Activated CD4-positive, alpha-beta T cell treated with anti-CD3 and anti-CD28 coated beads, Interleukin-2, Interleukin-6, amounts not matched to agents 100 ng/mL and 50 ng/mL, durations not matched to agents 16 hours and 8 hours (primary cell): ENCODE data around the gene TIMM22.

Experiments used
- DNase-seq: peaks from one replicate; pipeline ENCODE4 v3.0.0-alpha.2; 2020

Gene TIMM22

DNA sequence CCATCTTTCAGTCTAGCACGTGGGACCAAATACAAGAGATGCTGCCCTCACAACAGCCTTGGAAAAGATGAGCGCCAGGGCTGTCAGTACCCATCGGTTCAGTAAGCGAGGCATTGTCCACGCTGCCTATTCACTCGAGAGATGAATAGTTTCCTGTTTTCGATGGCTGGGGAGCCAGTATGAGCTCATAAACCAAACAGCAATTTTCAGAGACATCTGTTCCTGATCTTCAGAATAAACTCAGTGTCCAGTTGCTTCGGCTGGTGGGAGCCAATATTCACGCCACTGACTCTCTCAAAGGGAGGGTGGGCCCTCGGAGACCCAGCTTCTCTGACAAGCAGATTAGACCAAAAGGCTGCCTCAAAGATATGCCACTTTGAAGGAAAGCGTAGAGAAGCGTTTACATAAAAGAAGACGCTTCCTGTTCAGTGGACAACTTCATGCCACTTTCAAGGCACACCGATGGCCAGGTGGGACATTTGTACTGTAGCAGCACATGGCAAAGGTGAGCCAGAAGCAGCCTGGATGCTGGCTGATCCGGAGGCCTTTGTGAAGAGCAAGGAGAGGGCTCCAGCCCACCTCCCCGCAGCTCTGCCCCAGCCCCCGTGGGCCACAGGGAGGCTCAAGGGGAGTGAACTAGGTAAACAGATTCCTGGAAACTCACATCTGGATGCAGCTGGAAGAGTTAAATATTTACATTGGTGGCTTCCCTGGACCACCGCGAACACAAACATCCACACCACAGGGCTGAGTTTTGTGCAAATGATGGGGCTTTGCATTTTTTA is 6.0 kb downstream of the TIMM22 start:
- DNase-seq = no peak

DNA sequence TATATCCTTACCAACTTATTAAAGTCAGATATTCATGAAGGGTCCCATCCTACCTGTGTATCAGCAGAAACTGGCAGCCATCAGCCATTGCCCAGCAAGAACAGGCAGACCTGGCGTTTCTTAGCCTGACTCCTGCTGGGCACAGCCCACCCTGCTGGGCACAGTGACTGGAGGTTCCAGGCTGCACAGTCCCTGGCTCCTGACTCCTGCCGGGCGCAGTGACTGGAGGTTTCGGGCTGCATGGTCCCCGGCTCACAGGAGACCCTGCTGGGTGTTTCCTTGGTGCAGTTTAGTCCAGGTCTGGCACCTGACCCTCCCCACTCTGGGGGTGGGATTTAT is 6.7 kb downstream of the TIMM22 start:
- DNase-seq = no peak

DNA sequence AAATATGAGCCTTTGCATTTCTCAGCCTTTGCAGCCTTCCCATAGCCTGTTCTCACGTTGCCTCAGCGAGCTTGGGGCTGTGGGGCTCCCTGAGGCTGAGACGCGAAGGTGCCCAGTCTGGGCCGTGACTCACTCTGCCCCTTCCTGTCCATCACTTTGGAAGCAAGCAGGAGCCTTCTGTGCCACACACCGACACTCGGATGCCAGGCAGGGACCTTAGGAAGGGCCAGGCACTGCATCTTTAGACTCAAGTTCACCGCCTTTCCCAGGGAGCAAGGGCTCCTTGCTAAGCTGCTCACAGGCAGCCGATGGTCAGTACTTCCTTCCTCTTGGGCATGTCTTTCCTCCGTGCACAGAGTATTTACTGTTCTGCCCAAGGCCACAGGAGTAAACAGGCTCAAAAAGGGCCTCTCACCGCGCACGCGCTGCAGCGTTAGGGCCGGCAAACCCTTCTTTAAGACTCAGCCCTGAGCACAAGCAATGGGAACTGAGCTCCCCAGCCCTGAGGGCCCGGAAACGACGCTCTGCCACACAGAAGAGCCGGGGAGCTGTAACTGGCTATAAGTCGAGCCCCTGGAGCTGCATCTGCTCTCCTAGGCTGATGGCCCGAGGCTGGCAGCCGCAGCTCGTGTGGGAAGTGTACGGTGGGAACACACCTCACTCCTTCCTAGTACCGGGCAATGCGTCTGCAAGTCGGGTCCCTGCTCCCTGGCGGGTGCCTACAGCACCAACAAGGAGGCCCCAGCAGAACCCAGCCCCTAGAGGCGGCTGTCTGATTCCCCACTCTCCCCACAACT is 7.2 kb downstream of the TIMM22 start:
- DNase-seq = no peak

DNA sequence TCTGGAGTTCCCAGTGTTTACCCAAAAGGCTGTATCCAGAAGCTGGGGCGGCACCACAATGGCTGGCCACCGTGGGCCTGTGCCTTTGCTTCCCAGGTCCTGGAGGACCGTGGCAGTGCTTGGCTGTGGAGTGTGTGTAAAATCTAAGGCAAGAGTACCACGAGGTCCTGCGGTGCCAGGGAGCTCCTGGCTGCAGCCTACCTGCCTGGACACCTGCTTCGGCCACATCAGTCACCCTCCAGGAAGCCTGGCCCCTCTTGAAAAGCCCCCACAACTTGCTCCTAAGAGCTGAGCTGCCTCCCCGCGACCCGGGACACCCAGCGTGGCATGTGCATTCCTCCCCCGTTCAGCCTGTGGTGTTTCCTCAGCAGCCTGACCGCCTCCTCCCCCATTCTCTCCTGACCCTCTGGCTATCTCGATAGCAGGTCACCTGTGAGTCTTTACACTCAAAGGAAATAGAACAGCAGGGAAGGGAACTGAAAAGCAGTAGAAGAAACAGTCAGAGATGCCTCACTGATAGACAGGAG is 7.9 kb downstream of the TIMM22 start:
- DNase-seq = no peak

DNA sequence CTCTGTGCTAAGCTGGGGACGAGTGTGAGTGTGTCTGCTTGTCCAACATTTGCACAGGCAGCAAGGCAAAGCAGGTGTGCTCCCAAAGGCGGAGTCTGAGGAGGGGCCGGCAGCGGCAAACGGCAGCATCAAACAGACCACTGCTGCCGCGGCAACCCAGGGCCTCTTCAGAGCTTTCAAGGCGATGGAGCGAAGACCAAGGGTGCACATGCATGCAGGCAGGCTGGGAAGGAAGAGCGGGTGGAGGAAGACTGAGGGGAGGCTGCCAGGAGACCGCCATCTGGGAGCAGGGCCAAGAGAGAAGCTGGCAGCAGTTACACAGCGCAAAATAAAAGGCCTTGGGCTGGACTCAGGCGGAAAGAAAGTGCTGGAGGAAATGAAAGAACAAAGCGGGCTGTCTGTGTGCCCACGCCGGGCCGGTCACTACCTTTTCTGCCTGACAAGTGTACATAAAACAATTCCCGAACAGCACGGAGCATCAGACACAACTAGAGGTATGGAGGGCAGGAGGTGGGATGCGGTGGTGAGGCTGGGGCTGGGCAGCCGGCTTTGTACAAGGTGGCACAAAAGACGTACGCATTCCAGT is 8.5 kb downstream of the TIMM22 start:
- DNase-seq = no peak

- no peak for DNase-seq
Measured at GRCh38 chr17:1006054-1006453, 9.1 kb downstream of the TIMM22 start.

DNA sequence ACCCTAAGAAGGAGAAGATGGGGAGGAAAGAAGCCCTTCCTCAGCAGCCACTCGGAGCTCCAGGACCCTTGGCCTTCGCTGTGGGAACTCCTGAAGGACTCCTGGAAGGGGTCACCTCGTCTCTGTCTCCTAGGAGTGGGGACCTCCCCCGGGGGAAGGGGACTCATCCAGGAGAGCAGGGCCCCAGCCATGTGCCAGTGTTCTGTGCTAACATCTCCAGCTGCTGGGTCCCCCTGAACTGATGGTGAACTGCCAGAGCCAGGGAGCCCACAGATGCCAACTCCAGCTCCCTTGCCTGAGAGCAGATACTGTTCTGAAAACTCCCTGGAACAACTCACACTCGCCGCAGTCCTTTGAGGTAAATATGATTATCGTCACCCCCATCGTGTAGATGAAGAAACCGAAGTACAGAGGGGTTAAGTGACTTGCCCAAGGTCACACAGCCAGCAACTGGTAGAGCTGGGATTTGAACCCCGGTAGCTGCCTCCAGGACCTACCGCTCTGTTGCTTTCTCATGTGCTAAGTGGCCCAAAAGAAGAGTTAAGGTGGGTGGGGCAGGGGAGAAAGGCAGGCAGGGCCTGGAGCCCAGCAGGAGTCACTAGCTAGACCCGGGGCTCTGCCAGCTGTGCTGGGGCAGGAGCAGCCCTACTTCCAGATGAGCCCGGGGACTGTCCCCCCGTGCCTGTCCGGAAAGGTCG is 10.5 kb downstream of the TIMM22 start:
- DNase-seq = no peak

- DNase-seq = no peak
Measured at GRCh38 chr17:1008008-1008761, 11.3 kb downstream of the TIMM22 start.

DNA sequence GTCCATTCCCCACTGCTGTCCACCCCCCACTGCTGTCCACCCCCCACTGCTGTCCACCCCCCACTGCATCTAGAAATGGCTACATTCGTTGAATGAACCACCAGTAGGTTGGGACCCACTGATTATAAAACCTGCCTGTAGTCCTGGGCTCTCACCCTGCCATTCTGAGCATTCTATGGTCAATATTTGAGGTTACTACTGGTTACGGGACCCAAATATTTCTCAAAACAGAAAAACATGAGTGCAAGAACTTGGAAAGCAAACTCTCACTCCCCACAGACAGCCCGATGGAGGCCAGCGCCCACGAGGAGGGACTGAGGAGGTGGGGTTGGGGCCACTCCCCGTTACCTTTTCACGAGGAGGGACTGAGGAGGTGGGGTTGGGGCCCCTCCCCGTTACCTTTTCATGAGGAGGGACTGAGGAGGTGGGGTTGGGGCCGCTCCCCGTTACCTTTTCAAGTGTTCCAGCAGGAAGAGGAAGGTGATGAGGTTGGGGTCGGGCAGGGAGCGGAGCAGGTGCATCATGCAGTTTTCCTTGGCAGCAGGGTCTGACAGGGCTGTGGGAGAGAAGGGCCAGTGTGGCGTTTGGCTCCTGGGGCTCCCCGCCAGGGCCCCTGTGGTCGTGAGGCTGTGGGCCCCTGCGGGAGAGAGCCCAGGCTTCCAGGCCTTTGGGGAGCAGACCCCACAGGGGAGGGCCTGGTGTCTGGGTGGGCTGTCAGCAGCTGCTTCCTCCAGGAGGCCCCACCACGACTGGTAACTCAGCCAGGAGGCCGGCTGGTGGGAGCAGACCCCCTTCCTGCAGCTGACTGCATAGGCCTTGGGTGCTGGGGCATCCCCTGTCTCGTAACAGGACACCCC is 12.5 kb downstream of the TIMM22 start:
- DNase-seq = no peak

DNA sequence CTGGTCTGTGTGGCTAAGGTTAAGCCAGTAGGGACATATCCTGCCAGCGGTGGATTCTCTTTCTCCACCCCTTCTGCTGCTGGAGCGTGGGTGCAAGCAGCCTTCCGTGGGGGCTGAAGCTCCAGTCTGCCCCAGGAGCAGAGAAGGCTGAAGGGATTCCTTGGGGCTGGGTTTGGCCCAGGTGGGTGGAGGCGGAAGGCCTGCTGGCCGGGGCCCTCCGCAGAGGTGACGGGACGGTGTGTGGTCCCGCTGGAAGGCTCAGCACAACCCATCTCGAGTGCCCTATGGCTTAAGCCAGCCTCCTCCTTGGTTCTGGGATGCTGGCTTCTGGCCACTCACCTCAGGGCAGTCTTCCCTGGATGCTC is 13.1 kb downstream of the TIMM22 start:
- DNase-seq = no peak

DNA sequence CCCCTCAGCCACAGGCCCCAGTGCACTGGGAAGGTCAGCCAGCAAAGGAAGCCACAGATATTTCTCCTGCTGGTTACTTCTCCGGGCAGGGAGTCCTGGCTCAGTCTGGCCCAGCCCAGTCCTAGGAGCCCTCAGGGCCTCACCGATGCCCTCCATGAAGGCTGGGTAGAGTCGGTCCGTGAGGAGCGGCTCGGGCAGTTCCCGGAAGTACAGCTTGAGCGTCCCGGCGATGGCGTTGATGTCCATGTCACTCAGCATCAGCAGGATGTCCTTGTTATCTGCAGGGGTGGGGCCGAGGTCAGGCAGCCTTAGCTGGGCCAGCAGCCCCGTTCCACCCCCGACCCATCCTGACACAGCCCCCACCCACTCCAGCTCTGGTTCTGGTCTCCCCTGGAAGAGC is 13.7 kb downstream of the TIMM22 start:
- DNase-seq = no peak

DNA sequence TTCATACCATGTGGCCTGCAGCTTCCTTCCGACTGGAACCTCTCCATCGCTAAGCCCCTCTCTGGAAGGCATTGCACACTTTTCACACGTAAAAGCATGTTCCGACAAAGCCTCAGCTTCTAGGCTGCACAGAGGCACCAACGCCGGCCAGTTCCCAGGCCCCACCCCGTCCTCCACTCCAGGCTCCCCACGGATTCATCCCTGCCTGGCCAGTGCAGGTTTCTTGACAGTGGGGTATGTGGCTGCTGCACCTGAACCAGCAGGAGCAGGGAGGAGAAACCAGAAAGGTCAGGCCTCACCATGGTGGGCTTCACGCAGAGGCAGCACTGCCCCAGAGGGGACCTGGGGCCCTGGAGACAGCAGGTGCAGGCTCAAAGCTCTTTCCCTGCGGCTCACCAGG is 14.2 kb downstream of the TIMM22 start:
- no peak for DNase-seq

GRCh38 chr17:1011760-1012735 is 15.1 kb downstream of the TIMM22 start:
- no peak for DNase-seq

DNA sequence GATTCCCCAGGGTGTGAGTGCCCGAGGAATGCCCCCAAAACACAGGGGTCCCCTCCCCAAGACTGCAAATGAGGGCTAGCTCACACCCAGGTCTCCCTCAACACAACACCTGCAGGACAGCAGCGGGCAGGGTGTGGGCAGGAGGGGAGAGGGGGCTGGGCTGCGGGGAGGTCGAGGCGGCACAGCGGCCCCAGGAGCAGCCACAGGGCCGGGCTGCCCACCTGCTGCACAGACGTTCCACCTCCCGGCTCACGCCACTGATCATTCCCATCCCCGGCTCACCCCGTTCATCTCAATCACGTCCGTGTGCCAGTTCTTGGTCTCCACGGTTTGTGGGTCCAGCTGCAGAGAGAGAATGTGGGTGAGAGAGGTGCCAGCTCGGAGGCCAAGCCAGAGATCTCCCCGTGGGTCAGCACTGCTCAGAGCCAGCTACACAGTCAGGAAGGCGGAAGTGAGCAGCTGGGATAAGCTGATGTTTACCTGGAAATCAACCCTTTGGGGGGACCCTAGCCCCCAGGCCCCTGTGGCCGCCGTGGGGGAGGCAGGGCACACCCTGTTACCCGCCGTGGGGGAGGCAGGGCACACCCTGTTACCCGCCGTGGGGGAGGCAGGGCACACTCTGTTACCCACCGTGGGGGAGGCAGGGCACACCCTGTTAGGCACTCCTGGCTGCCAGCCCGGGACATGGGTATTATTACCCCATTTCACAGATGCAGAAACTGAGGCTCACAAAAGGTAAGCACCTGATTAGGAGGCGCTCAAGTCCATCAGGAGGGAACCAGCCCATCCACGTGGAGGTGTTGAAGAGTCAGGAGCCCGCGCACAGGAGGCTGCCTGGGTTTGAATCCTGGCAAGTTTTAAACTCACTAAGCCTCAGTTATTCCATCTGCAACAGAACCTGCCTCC is 16.1 kb downstream of the TIMM22 start:
- DNase-seq = no peak

GRCh38 chr17:1013729-1014090 is 16.8 kb downstream of the TIMM22 start:
- no peak for DNase-seq

GRCh38 chr17:1018547-1018946 is 21.6 kb downstream of the TIMM22 start:
- DNase-seq = no peak

- no peak for DNase-seq
Measured at GRCh38 chr17:1019451-1019850, 22.5 kb downstream of the TIMM22 start.

- no peak for DNase-seq
Measured at GRCh38 chr17:1021147-1021546, 24.2 kb downstream of the TIMM22 start.
